Uterus (tissue), 4 donors: Measurements from ENCODE around the gene HCK. TPM values are rescaled to one million over a fixed set of nuclear protein-coding genes. Genes with fewer than 3 reads are reported as not detected.
A peak's percentile ranks its signal among the peaks of the same experiment; 100 is the strongest.

Experiments used
- DNase-seq, 2 donors: peaks; one replicate each; pipeline ENCODE4 v3.0.0-alpha.2; 2019 to 2020
- H3K27ac ChIP-seq, 2 donors: fragments of 200-600 bp; sonication (generic); 1 replicate in 1 of 2; 2 replicates in 1 of 2; pipeline ENCODE4 v1.5.1; 2016 to 2018
- H3K27me3 ChIP-seq, 2 donors: fragments of 200-600 bp; sonication (generic); one replicate each; pipeline ENCODE4 v1.5.1; 2018 to 2019; ENCODE audit warnings: control low read depth in 1 of 2
- H3K36me3 ChIP-seq, 2 donors: fragments of 200-600 bp; sonication (generic); one replicate each; pipeline ENCODE4 v1.5.1; 2019; ENCODE audit warnings: control low read depth in 1 of 2
- H3K4me1 ChIP-seq, 2 donors: fragments of 200-600 bp; sonication (generic); one replicate each; pipeline ENCODE4 v1.5.1; 2018 to 2019; ENCODE audit warnings: control low read depth in 1 of 2
- H3K4me3 ChIP-seq, 2 donors: fragments of 200-600 bp; sonication (generic); 1 replicate in 1 of 2; 2 replicates in 1 of 2; pipeline ENCODE4 v1.5.1; 2018 to 2019; ENCODE audit warnings: mild to moderate bottlenecking in 1 of 2
- H3K9me3 ChIP-seq, 2 donors: fragments of 200-600 bp; sonication (generic); one replicate each; pipeline ENCODE4 v1.5.1; 2019; ENCODE audit warnings: control low read depth in 1 of 2
- CTCF ChIP-seq, 4 experiments: fragments of 200-600 bp in 2 of 4; fragments of 450-650 bp in 2 of 4; sonication (generic) in 2 of 4; IDR thresholded peaks; one replicate each; pipeline ENCODE4 v1.5.1; 2016 to 2019; ENCODE audit warnings: antibody characterized with exemption in 4 of 4, mild to moderate bottlenecking in 2 of 4, moderate library complexity in 1 of 4
- POLR2A ChIP-seq, 2 donors: fragments of 450-650 bp; IDR thresholded peaks; one replicate each; pipeline ENCODE4 v1.6.1; 2016; ENCODE audit warnings: antibody characterized with exemption in 2 of 2, mild to moderate bottlenecking in 1 of 2, moderate library complexity in 1 of 2
- intact Hi-C: fragments of 100-400 bp; cut with DNase I; formaldehyde crosslinking; loops from one replicate; pipeline ENCODE4 v1.15.1; 2023; ENCODE audit warnings: low total_unique reads
- total RNA-seq, 4 donors: library from RNA; depleted of rRNA in 3 of 4; stranded (reverse); fragments of >200 nt in 3 of 4; gene quantifications; one replicate each; pipeline versions ENCODE4 v1.1.0 to v1.2.4, GENCODE V29; 2014 to 2023
- donor health status: DM: yes; HTN: yes; CAD: no.

Gene HCK
- total RNA-seq, 4 donors from 2014 or later, result 1.3 to 7.0 (median 4.1) TPM

DNA sequence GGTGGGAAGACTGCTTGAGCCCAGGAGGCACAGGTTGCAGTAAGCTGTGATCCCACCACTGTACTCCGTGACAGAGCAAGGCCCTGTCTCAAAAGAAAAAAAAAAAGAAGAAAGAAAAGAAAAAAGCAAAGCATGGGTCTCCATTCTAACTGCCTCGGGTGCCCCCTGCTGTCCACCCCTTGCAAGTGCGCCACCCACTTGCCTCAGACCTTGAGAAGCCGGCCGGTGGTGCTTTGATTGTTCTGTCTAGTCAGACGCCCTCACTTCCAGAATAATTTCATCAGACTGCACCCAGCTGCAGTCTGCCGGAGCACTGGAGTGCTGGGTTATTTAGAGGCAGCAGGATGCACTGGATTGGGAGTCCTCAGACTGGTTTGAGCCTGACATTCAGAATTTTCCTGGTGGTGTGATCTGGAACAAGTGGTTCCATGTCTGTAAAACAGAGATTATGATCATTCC lies 39.9 kb downstream of the HCK start:
- peak; percentile 58 to 66 for DNase-seq
- intact Hi-C loops, result loop anchor here (5.0 kb wide), 1 partner anchor 270 kb away; no protein-coding TSS in a partner anchor

GRCh38 chr20:32098786-32099185 lies 46.7 kb downstream of the HCK start:
- H3K9me3 ChIP-seq, result no peaks in the 10 kb centered on the region
- H3K27me3 ChIP-seq, result no peaks in the 10 kb centered on the region
- no peak overlapping the region for H3K27ac ChIP-seq
- H3K36me3 ChIP-seq, result no peaks in the 10 kb centered on the region
- H3K4me1 ChIP-seq, result no peaks in the 10 kb centered on the region
- no peak for DNase-seq
- no peak overlapping the region for H3K4me3 ChIP-seq
- TF ChIP-seq POLR2A (IDR thresholded peaks at IDR 0.05), result no peak
- no peak for TF ChIP-seq CTCF (IDR thresholded peaks at IDR 0.05)
- intact Hi-C loops, result no loop called here

More for the DNA sequence above, 39.9 kb downstream of the HCK start:
- H3K27me3 ChIP-seq, result no peaks in the 10 kb centered on the region
- no peaks in the 10 kb centered on the region for H3K36me3 ChIP-seq
- no peaks in the 10 kb centered on the region for H3K9me3 ChIP-seq
- no peaks in the 10 kb centered on the region for H3K4me1 ChIP-seq
- TF ChIP-seq CTCF (IDR thresholded peaks at IDR 0.05) (peak; percentile 54 to 75 (median 62)), POLR2A (IDR thresholded peaks at IDR 0.05) (no peak)
- H3K27ac ChIP-seq, result no peak overlapping the region
- no peak overlapping the region for H3K4me3 ChIP-seq

DNA sequence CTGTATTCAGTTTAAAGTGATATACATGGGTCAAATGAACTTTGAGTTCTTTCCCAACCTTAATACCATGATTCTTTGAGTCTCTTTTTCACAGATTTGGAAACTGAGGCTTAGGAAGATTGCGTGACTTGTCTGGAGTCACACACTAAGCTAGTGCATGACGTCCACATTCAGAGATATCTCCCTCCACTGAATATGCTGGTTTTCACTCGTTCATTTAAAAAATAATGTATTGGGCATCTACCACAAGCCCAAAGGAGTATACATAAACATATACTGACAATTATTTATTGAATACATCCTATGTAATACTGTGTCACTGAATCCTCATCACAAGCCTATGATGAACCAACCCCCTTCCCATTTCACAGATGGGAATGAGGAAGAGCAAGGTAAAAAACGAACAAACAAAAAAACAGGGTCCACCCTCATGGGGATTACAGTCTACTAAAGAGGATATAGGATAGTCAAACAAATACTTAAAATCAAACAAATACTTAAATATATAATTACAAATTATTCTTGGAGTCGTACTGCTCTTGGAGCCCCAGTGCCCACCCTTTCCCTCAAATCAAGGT lies 56.9 kb downstream of the HCK start:
- Histone ChIP-seq H3K4me1 (peaks cover 0 to 9% of the 10 kb centered on the region in 2 donors), H3K4me3 (peak overlapping the region; percentile 83 to 99), H3K36me3 (no peaks in the 10 kb centered on the region), H3K27me3 (no peaks in the 10 kb centered on the region), H3K9me3 (no peaks in the 10 kb centered on the region), H3K27ac (peak overlapping the region; percentile 93 to 99)
- intact Hi-C loops, result no loop called here
- DNase-seq, result no peak
- no peak for TF ChIP-seq CTCF (IDR thresholded peaks at IDR 0.05)
- TF ChIP-seq POLR2A (IDR thresholded peaks at IDR 0.05), result no peak

DNA sequence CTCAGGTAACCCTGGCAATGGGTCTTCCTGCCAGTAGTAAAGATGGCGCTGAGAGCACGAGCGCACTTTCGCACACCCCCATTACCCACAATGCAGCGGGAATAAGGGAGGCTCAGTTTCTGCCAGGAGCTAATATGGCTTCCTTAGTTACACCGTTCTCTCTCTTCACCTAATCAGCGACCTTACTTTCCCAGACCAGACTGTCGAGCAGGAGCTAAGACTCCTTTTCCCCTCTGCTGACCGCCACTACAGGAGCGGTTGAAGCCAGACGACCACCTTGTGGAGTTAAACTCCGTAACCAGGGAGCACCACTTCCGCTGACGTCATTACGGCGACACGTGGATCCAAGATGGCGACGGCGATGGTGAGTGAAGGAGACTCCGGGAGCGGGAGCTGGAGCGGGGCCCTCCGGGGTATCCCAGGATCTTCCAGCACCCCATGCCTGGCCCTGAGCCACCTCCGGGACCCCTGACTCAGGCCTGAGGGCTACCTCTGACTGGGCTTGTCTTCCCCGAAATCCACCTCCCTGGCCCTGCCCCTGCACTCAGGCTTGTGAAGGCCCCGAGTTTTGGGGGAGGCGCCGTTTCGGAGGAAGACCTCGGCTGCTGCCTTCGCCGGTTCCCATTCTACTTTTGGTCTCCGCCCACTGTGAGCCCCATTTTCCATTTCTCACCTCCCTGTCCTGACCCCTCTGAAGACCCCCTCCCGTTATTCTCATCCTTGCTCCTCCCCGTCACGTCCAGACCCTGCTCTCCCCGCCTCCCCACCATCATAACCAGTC lies 57.5 kb downstream of the HCK start, which contains the start of gene TM9SF4:
Gene TM9SF4 (plus strand): TSS at position 323 of the 781 bp plus-strand sequence. CDS start 27 bp downstream, at position 350.
- no peaks in the 10 kb centered on the region for H3K9me3 ChIP-seq
- peak; percentile 88 to 91 for DNase-seq
- H3K36me3 ChIP-seq, result no peaks in the 10 kb centered on the region
- intact Hi-C loops, result no loop called here
- TF ChIP-seq CTCF (IDR thresholded peaks at IDR 0.05), result no peak
- peak in 1 of 2 donors; percentile 46 for TF ChIP-seq POLR2A (IDR thresholded peaks at IDR 0.05)
- H3K4me1 ChIP-seq, result peaks cover 0 to 9% of the 10 kb centered on the region in 2 donors
- H3K27me3 ChIP-seq, result no peaks in the 10 kb centered on the region
- H3K4me3 ChIP-seq, result peak within 1 kb of the TSS; percentile 83 to 99
- peak within 1 kb of the TSS; percentile 93 to 99 for H3K27ac ChIP-seq

GRCh38 chr20:32110173-32110704 lies 58.2 kb downstream of the HCK start:
- no peak for DNase-seq
- intact Hi-C loops, result no loop called here
- TF ChIP-seq POLR2A (IDR thresholded peaks at IDR 0.05) (no peak), CTCF (IDR thresholded peaks at IDR 0.05) (no peak)
- no peaks in the 10 kb centered on the region for H3K9me3 ChIP-seq
- no peaks in the 10 kb centered on the region for H3K36me3 ChIP-seq
- peak overlapping the region; percentile 93 to 99 for H3K27ac ChIP-seq
- peaks cover 0 to 9% of the 10 kb centered on the region in 2 donors for H3K4me1 ChIP-seq
- H3K4me3 ChIP-seq, result peak overlapping the region; percentile 83 to 99
- H3K27me3 ChIP-seq, result no peaks in the 10 kb centered on the region
